T-helper 17 cell (primary cell): ENCODE measurements around the gene CDC42. TPM values are rescaled to one million over a fixed set of nuclear protein-coding genes. Genes with fewer than 3 reads are reported as not detected.
A peak's percentile ranks its signal among the peaks of the same experiment; 100 is the strongest.

Experiments
- ATAC-seq: fragments of 150-1000 bp; cut with Tn5 transposase; 2 replicates; pipeline ENCODE4 v1.10.0; 2021; ENCODE audit warnings: mild to moderate bottlenecking, moderate library complexity
- DNase-seq, 3 donors: peaks; one replicate each; pipeline versions ENCODE4 v3.0.0 to v3.0.0-alpha.2; 2020 to 2021
- H3K9me3 ChIP-seq: one replicate; pipeline ENCODE4 v1.7.0; 2013; ENCODE audit warnings: low read length, mild to moderate bottlenecking; ENCODE audit not compliant: control insufficient read depth, poor library complexity, severe bottlenecking
- H3K27ac Mint-ChIP-seq: one replicate; pipeline ENCODE4 v1.8.0; 2022; ENCODE audit warnings: mild to moderate bottlenecking, moderate library complexity, mixed read lengths
- H3K27me3 Mint-ChIP-seq: one replicate; pipeline ENCODE4 v1.8.0; 2022; ENCODE audit warnings: mixed read lengths
- H3K36me3 Mint-ChIP-seq: one replicate; pipeline ENCODE4 v1.8.0; 2022; ENCODE audit warnings: low read depth, mixed read lengths
- H3K4me1 Mint-ChIP-seq: one replicate; pipeline ENCODE4 v1.8.0; 2022; ENCODE audit warnings: mild to moderate bottlenecking, mixed read lengths
- H3K4me3 Mint-ChIP-seq: one replicate; pipeline ENCODE4 v1.8.0; 2022; ENCODE audit warnings: mild to moderate bottlenecking, moderate library complexity, mixed read lengths
- total RNA-seq, 4 donors: library from RNA in 2 of 4; stranded (reverse) in 2 of 4; gene quantifications; one replicate each; pipeline ENCODE4 v1.2.3 and lab custom pipeline; 2022 to 2026

CDC42 gene
- total RNA-seq, 2 donors from 2014 or later = 371 to 385 TPM

- ATAC-seq = no peak
- peaks cover 58% of the 10 kb centered on the region for H3K4me1 Mint-ChIP-seq
- peak overlapping the region; percentile 75 for H3K4me3 Mint-ChIP-seq
- H3K27me3 Mint-ChIP-seq = no peaks in the 10 kb centered on the region
- H3K27ac Mint-ChIP-seq = peak overlapping the region; percentile 95
- H3K9me3 ChIP-seq = no peaks in the 10 kb centered on the region
- peaks cover 5% of the 10 kb centered on the region for H3K36me3 Mint-ChIP-seq
- DNase-seq = no peak
Observed at GRCh38 chr1:22057861-22058260, 5.4 kb downstream of the CDC42 start.

- peak overlapping the region; percentile 47 for H3K4me3 Mint-ChIP-seq
- DNase-seq (no peak), ATAC-seq (no peak)
- H3K9me3 ChIP-seq = no peaks in the 10 kb centered on the region
- H3K27me3 Mint-ChIP-seq = no peaks in the 10 kb centered on the region
- peaks cover 74% of the 10 kb centered on the region for H3K4me1 Mint-ChIP-seq
- H3K36me3 Mint-ChIP-seq = peaks cover 5% of the 10 kb centered on the region
- H3K27ac Mint-ChIP-seq = peak overlapping the region; percentile 85
Observed at GRCh38 chr1:22064751-22065402, 12.4 kb downstream of the CDC42 start.

DNA sequence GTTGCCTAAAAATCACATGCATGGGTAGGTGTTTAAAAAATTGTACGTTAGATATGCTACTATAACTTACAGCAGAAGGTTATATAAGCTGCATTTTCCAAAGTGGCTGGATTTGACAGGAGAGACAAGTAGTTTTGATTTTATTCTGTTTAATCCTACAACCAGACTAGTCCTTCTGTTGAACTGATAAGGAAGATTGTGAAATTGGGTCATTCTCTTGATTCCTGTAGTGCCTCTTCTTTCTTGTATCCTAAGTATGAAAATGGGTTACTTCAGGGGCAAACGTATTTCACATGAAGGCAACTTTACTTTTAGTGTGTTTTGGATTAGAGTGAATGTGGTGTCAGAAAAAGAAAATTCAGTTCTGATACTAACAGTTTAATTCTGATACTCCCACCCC, 19.0 kb downstream of the CDC42 start:
- Mint-ChIP-seq H3K4me1 (peaks cover 62% of the 10 kb centered on the region), H3K27me3 (no peaks in the 10 kb centered on the region), H3K4me3 (peak overlapping the region; percentile 45), H3K36me3 (peaks cover 7% of the 10 kb centered on the region), H3K27ac (peak overlapping the region; percentile 72)
- H3K9me3 ChIP-seq = no peaks in the 10 kb centered on the region
- DNase-seq (no peak), ATAC-seq (no peak)

GRCh38 chr1:22074803-22075202, 22.3 kb downstream of the CDC42 start:
- H3K9me3 ChIP-seq = no peaks in the 10 kb centered on the region
- Mint-ChIP-seq H3K36me3 (peaks cover 9% of the 10 kb centered on the region), H3K27ac (peak overlapping the region; percentile 87), H3K27me3 (no peaks in the 10 kb centered on the region), H3K4me3 (peak overlapping the region; percentile 82), H3K4me1 (peaks cover 65% of the 10 kb centered on the region)
- peak; percentile 10 for ATAC-seq
- DNase-seq = no peak

DNA sequence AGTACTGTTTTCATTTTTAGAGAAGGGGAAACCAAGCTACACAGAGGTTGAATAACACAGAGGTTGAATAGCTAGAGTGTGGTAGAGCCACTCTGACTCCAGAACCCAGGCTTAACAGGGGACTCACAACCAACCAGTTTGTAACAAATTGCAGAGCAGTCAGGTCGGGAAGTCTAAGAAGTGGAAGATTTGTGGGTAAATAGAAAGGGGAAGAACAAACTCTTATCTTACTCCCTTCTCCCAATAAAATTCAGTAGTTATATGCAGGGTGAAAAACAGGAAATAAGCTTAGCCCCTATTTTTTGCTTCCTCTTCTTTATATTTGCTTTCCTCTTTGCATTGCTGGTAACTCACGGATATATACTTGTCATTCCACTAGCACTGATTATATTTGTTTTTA, 23.2 kb downstream of the CDC42 start:
- Mint-ChIP-seq H3K4me3 (peak overlapping the region; percentile 82), H3K36me3 (peaks cover 10% of the 10 kb centered on the region), H3K27me3 (no peaks in the 10 kb centered on the region), H3K27ac (peak overlapping the region; percentile 87), H3K4me1 (peaks cover 61% of the 10 kb centered on the region)
- ATAC-seq (peak; percentile 29), DNase-seq (no peak)
- no peaks in the 10 kb centered on the region for H3K9me3 ChIP-seq

DNA sequence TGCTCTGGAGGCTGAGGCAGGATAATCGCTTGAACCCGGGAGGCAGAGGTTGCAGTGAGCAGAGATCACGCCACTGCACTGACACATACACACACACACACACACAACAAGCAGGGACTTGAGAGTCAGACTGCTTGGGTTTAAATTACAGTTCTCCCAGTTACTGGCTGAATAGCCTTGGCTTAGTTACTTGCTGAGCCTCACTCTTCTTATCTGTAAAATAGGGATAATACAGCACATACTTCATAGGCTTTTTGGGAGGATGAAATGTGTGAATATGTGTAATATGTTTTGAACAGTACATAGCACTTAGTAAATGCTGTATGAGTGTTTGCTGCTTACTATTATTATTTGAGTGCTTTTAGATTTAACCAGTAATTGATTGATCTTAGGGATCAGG, 23.8 kb downstream of the CDC42 start:
- peaks cover 68% of the 10 kb centered on the region for H3K4me1 Mint-ChIP-seq
- peak overlapping the region; percentile 82 for H3K4me3 Mint-ChIP-seq
- no peaks in the 10 kb centered on the region for H3K27me3 Mint-ChIP-seq
- H3K9me3 ChIP-seq = no peaks in the 10 kb centered on the region
- peak overlapping the region; percentile 87 for H3K27ac Mint-ChIP-seq
- DNase-seq (no peak), ATAC-seq (no peak)
- peaks cover 10% of the 10 kb centered on the region for H3K36me3 Mint-ChIP-seq

- ATAC-seq = peak; percentile 16
- Mint-ChIP-seq H3K27me3 (no peaks in the 10 kb centered on the region), H3K4me3 (no peak overlapping the region), H3K4me1 (peaks cover 68% of the 10 kb centered on the region), H3K27ac (peak overlapping the region; percentile 87), H3K36me3 (peaks cover 13% of the 10 kb centered on the region)
- H3K9me3 ChIP-seq = no peaks in the 10 kb centered on the region
- no peak for DNase-seq
Observed at GRCh38 chr1:22077728-22078127, 25.2 kb downstream of the CDC42 start.

DNA sequence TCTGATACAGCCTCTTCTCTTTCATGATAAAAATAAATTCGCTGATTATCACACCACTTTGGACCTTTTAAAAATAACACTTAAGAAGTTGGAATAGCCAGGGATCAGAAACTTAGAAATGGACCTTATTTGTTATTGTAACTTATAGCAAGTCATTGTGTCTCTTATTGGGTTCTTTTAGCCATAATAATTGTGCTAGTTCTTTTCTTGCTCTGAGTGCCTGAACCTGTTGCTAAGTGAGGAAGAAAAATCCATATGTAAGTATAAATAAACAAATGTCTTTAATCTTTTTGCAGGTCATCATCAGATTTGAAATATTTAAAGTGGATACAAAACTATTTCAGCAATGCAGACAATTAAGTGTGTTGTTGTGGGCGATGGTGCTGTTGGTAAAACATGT, 25.6 kb downstream of the CDC42 start:
- no peak for DNase-seq
- no peaks in the 10 kb centered on the region for H3K27me3 Mint-ChIP-seq

DNA sequence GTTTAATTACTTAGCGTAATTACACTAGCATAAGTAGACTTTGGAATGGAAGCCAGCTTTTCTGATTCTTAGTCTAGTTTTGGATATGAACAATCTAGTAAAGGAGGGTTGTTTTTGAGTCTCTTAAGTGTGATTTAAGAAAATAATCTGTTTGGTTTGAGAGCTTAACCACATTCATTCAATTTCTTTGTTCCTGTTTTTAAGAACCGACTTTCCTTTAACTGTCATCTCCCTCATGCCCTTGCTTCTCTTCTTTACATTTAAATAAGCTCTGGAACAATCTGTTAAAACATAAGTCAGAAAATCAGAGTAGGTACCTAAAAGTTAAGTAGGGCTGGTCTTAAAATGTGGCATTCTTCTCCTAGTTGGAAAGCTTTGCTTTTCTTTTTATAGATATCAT, 27.7 kb downstream of the CDC42 start:
- peak overlapping the region; percentile 74 for H3K4me3 Mint-ChIP-seq
- H3K27me3 Mint-ChIP-seq = no peaks in the 10 kb centered on the region
- H3K9me3 ChIP-seq = no peaks in the 10 kb centered on the region
- no peak for DNase-seq
- H3K27ac Mint-ChIP-seq = peak overlapping the region; percentile 87
- ATAC-seq = no peak
- peaks cover 70% of the 10 kb centered on the region for H3K4me1 Mint-ChIP-seq
- peaks cover 12% of the 10 kb centered on the region for H3K36me3 Mint-ChIP-seq

More for the DNA sequence above, 25.6 kb downstream of the CDC42 start:
- H3K4me1 Mint-ChIP-seq = peaks cover 68% of the 10 kb centered on the region
- H3K36me3 Mint-ChIP-seq = peaks cover 13% of the 10 kb centered on the region
- no peak overlapping the region for H3K4me3 Mint-ChIP-seq
- ATAC-seq = no peak
- H3K27ac Mint-ChIP-seq = peak overlapping the region; percentile 87
- H3K9me3 ChIP-seq = no peaks in the 10 kb centered on the region

- ATAC-seq = no peak
- Mint-ChIP-seq H3K27ac (peak overlapping the region; percentile 90), H3K4me3 (peak overlapping the region; percentile 88), H3K4me1 (peaks cover 69% of the 10 kb centered on the region), H3K27me3 (no peaks in the 10 kb centered on the region), H3K36me3 (peaks cover 13% of the 10 kb centered on the region)
- H3K9me3 ChIP-seq = no peaks in the 10 kb centered on the region
- no peak for DNase-seq
Observed at GRCh38 chr1:22088331-22088730, 35.8 kb downstream of the CDC42 start.

DNA sequence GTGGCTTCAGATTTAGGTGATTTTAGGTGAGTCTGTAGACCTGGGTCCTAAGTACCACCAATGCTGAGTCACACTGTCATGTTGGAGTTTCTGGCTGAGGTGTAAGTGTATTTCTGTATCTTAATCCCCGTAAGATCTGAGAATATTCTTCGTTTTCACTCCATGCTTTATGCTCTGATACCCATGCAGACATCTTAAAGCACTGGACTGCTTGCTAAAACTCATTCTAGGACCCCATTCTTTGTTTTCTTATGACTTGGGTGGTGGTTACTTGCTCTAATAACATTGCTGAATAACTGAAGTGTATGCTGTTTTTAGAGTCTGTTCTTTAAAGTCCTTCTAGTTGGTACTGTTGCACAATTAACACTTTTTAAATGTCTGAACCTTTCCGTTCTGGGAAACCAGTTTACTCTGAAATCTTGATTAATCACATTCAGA, 36.6 kb downstream of the CDC42 start:
- peaks cover 15% of the 10 kb centered on the region for H3K36me3 Mint-ChIP-seq
- H3K4me3 Mint-ChIP-seq = peak overlapping the region; percentile 88
- peaks cover 68% of the 10 kb centered on the region for H3K4me1 Mint-ChIP-seq
- no peaks in the 10 kb centered on the region for H3K27me3 Mint-ChIP-seq
- H3K9me3 ChIP-seq = no peaks in the 10 kb centered on the region
- peak overlapping the region; percentile 90 for H3K27ac Mint-ChIP-seq
- no peak for DNase-seq
- no peak for ATAC-seq

DNA sequence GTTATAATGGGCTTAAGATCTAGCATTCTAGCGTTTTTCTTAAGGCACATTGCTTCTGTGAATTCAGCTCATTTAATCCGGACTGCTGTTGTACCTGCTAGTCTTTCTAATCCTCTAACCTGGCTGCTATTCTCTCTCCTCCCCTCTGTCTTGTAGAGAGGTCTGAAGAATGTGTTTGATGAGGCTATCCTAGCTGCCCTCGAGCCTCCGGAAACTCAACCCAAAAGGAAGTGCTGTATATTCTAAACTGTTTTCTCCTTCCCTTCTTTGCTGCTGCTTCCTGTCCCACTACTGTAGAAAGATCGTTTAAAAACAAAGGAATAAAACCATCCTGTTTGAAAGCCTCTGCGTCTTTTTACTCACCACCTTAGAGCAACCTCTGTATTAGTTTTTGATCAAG, 37.3 kb downstream of the CDC42 start:
- peaks cover 63% of the 10 kb centered on the region for H3K4me1 Mint-ChIP-seq
- H3K27me3 Mint-ChIP-seq = no peaks in the 10 kb centered on the region
- H3K27ac Mint-ChIP-seq = peak overlapping the region; percentile 90
- H3K4me3 Mint-ChIP-seq = peak overlapping the region; percentile 88
- H3K36me3 Mint-ChIP-seq = peaks cover 13% of the 10 kb centered on the region
- ATAC-seq (peak; percentile 27), DNase-seq (no peak)
- no peaks in the 10 kb centered on the region for H3K9me3 ChIP-seq

DNA sequence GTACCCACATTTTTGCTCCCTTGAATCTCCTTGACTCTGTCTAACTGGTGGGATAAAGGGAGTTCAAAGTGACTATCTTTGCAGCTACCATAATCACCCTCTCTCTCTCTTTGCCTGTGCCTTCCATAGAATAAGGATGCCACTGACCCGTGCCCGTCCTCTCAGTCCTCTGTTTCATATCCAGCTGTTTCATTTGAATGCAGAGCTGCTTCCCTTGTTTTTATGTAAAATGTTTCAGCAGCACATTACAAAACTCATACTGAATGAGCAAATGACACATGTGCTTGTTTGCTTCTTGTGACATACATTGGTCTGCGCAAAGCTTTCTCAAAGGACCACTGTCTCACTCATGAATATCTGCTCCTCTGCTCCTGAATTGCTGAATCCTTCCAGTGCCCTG, 38.4 kb downstream of the CDC42 start:
- Mint-ChIP-seq H3K4me3 (peak overlapping the region; percentile 88), H3K36me3 (peaks cover 13% of the 10 kb centered on the region), H3K27ac (peak overlapping the region; percentile 90), H3K4me1 (peaks cover 58% of the 10 kb centered on the region), H3K27me3 (no peaks in the 10 kb centered on the region)
- no peak for DNase-seq
- H3K9me3 ChIP-seq = no peaks in the 10 kb centered on the region
- ATAC-seq = no peak
